HepG2 (cell line): ENCODE measurements around the gene TNFSF12. TPM values are rescaled to one million over a fixed set of nuclear protein-coding genes. Genes with fewer than 3 reads are reported as not detected.

Experiments
- ARID3A ChIP-seq: IDR thresholded peaks from 2 replicates; pipeline ENCODE4 v1.6.1; 2012; ENCODE audit warnings: low read depth, low read length, improper control_type of control experiment
- CCDC6 ChIP-seq: sonication (generic); formaldehyde crosslinking; IDR thresholded peaks from 2 replicates; pipeline ENCODE4 v1.8.1; 2022; ENCODE audit warnings: mild to moderate bottlenecking, missing genetic modification reagents, moderate library complexity
- DRAP1 ChIP-seq: IDR thresholded peaks from 2 replicates; pipeline ENCODE4 v1.6.1; 2016; ENCODE audit warnings: missing genetic modification reagents, missing compliant biosample characterization
- GLMP ChIP-seq: sonication (generic); formaldehyde crosslinking; IDR thresholded peaks from 2 replicates; pipeline ENCODE4 v1.9.0; 2021; ENCODE audit warnings: missing genetic modification reagents, mild to moderate bottlenecking, borderline replicate concordance
- IKZF1 ChIP-seq: fragments of 450-650 bp; IDR thresholded peaks from 2 replicates; pipeline ENCODE4 v1.7.1; 2016
- SMYD3 ChIP-seq: sonication (generic); formaldehyde crosslinking; IDR thresholded peaks from 2 replicates; pipeline ENCODE4 v1.8.1; 2023; ENCODE audit warnings: mild to moderate bottlenecking, missing genetic modification reagents
- SNAPC4 ChIP-seq: sonication (generic); formaldehyde crosslinking; IDR thresholded peaks from 2 replicates; pipeline ENCODE4 v1.4.0; 2020; ENCODE audit warnings: mild to moderate bottlenecking, missing genetic modification reagents
- SP2 ChIP-seq: sonication (generic); formaldehyde crosslinking; IDR thresholded peaks from 2 replicates; pipeline ENCODE4 v1.5.1; 2020; ENCODE audit warnings: mild to moderate bottlenecking, missing genetic modification reagents
- TFDP1 ChIP-seq: IDR thresholded peaks from 2 replicates; pipeline ENCODE4 v1.6.1; 2016; ENCODE audit warnings: missing compliant biosample characterization, missing genetic modification reagents, borderline replicate concordance
- U2AF1 ChIP-seq: fragments of 200-400 bp; formaldehyde crosslinking; optimal IDR thresholded peaks from 2 replicates; pipeline ENCODE3; 2017; ENCODE audit warnings: mild to moderate bottlenecking, low read depth, low read length
- ZNF646 ChIP-seq: sonication (generic); formaldehyde crosslinking; IDR thresholded peaks from 2 replicates; pipeline ENCODE4 v1.9.0; 2021; ENCODE audit warnings: mild to moderate bottlenecking, missing genetic modification reagents
- ZNF724P ChIP-seq: sonication (generic); formaldehyde crosslinking; IDR thresholded peaks from 2 replicates; pipeline ENCODE4 v1.8.0; 2022; ENCODE audit warnings: missing genetic modification reagents, borderline replicate concordance
- polyA plus RNA-seq, 8 experiments: library from polyadenylated mRNA; depleted of rRNA in 3 of 8; stranded (reverse) in 7 of 8; unstranded in 1 of 8; fragments of >200 nt; fragmentation: Illumina TruSeq in 4 of 8; extraction: Trizol in 4 of 8; gene quantifications; 2 replicates each; pipeline versions ENCODE4 v1.2.1 to v1.2.3, GENCODE V29; 2011 to 2016; ENCODE audit warnings: low read depth in 4 of 8, missing spikeins in 1 of 8, mixed read lengths in 1 of 8; ENCODE audit not compliant: insufficient read depth in 1 of 8
- total RNA-seq, 5 experiments: library from RNA; depleted of rRNA; stranded (reverse); fragments of >200 nt; fragmentation: Illumina TruSeq; extraction: Trizol; gene quantifications; 2 replicates each; pipeline ENCODE4 v1.2.3, GENCODE V29; 2016; ENCODE audit warnings: low read depth in 1 of 5

Gene TNFSF12
- total and polyA plus RNA-seq, 2 of the 13 experiments (the other 11 are each of a cell fraction or from before 2014, with no cell fraction given), result 0.93 to 7.2 TPM

GRCh38 chr17:7561589-7562207, 12.8 kb downstream of the TNFSF12 start, which contains the start of gene SENP3 (continued):
- no peak for TF ChIP-seq ARID3A
- TF ChIP-seq ZNF646 (CRISPR knock-in tag), result no peak
- peak; percentile 56; the same call in 1 of the 2 replicates for TF ChIP-seq TFDP1 (CRISPR knock-in tag)
- TF ChIP-seq SMYD3 (CRISPR knock-in tag), result no peak
- 0 out of 2 replicates have a peak, but pooled peaks have one; percentile 35 for TF ChIP-seq SNAPC4 (CRISPR knock-in tag)
- TF ChIP-seq U2AF1, result no peak
- no peak for TF ChIP-seq SP2
- TF ChIP-seq ZNF724P (CRISPR knock-in tag), result no peak
- TF ChIP-seq IKZF1, result no peak
- 0 out of 2 replicates have a peak, but pooled peaks have one; percentile 19 for TF ChIP-seq CCDC6 (CRISPR knock-in tag)
- TF ChIP-seq GLMP (CRISPR knock-in tag), result no peak
- TF ChIP-seq DRAP1 (CRISPR knock-in tag), result no peak
